Common myeloid progenitor, CD34-positive (primary cell): ENCODE measurements around the gene NANS.

Experiments
- CTCF ChIA-PET: fragments of 350-600 bp; sonication (Branson Sonifier 250); formaldehyde crosslinking; loops from one replicate; lab custom pipeline; 2021; ENCODE audit warnings: antibody characterized with exemption; lab: Charles Lee
- POLR2A ChIA-PET: fragments of 350-600 bp; sonication (Branson Sonifier 250); formaldehyde crosslinking; loops from one replicate; lab custom pipeline; 2021; ENCODE audit warnings: antibody characterized with exemption; lab: Charles Lee
- DNase-seq, 3 donors: peaks; one replicate each; pipeline versions ENCODE4 v3.0.0 to v3.0.0-alpha.2; 2013
- H3K27ac ChIP-seq, 2 experiments: 1 replicate in 1 of 2; 2 replicates in 1 of 2; pipeline ENCODE4 v1.7.0; 2013; ENCODE audit warnings: inconsistent platforms in 2 of 2, low read length in 2 of 2, mild to moderate bottlenecking in 2 of 2, low read depth in 1 of 2, moderate library complexity in 1 of 2; ENCODE audit not compliant: severe bottlenecking in 2 of 2, insufficient read depth in 1 of 2, poor library complexity in 1 of 2
- H3K27me3 ChIP-seq, 5 experiments: replicated peaks in 2 of 5; 1 replicate in 3 of 5; 2 replicates in 2 of 5; pipeline versions ENCODE4 v1.6.1 to v1.7.0; 2013; ENCODE audit warnings: low read length in 4 of 5, mild to moderate bottlenecking in 2 of 5, moderate library complexity in 2 of 5, inconsistent platforms in 1 of 5; ENCODE audit not compliant: insufficient read depth in 5 of 5, control insufficient read depth in 4 of 5
- H3K36me3 ChIP-seq, 4 experiments: 1 replicate in 2 of 4; 2 replicates in 2 of 4; pipeline versions ENCODE4 v1.6.1 to v1.7.0; 2013; ENCODE audit warnings: low read length in 3 of 4, control low read depth in 1 of 4, mild to moderate bottlenecking in 1 of 4; ENCODE audit not compliant: control insufficient read depth in 4 of 4, insufficient read depth in 4 of 4
- H3K4me1 ChIP-seq, 4 experiments: 1 replicate in 3 of 4; 2 replicates in 1 of 4; pipeline versions ENCODE4 v1.6.1 to v1.7.1; 2013; ENCODE audit warnings: low read length in 3 of 4, mild to moderate bottlenecking in 3 of 4, control low read depth in 1 of 4, inconsistent platforms in 1 of 4, moderate library complexity in 1 of 4; ENCODE audit not compliant: control insufficient read depth in 4 of 4, insufficient read depth in 4 of 4; ENCODE audit errors: control extremely low read depth in 1 of 4
- H3K4me3 ChIP-seq, 7 experiments: 1 replicate in 4 of 7; 2 replicates in 3 of 7; pipeline versions ENCODE4 v1.5.1 to v1.7.0; 2013; ENCODE audit warnings: mild to moderate bottlenecking in 7 of 7, low read length in 6 of 7, moderate library complexity in 6 of 7, inconsistent platforms in 2 of 7, low read depth in 2 of 7, control low read depth in 1 of 7; ENCODE audit not compliant: insufficient read depth in 4 of 7, control insufficient read depth in 1 of 7; ENCODE audit errors: extremely low read depth in 1 of 7
- H3K9me3 ChIP-seq, 5 experiments: 1 replicate in 4 of 5; 2 replicates in 1 of 5; pipeline versions ENCODE4 v1.6.1 to v1.7.1; 2013; ENCODE audit warnings: low read length in 4 of 5, mild to moderate bottlenecking in 2 of 5, inconsistent platforms in 1 of 5, low read depth in 1 of 5, moderate library complexity in 1 of 5; ENCODE audit not compliant: control insufficient read depth in 4 of 5, insufficient read depth in 2 of 5; ENCODE audit errors: control extremely low read depth in 1 of 5
- WGBS: methylation state at CpG from one replicate; pipeline ENCODE4 v1.1.5; 2013; ENCODE audit not compliant: insufficient coverage; 5-methylcytosine and 5-hydroxymethylcytosine counted together

The NANS gene

GRCh38 chr9:98057138-98057799 lies 737 bp downstream of the NANS start:
- ChIA-PET POLR2A (interaction anchor here (0.6 to 2.1 kb wide), 5 partner anchors 11 to 135 kb away, joined by 3 to 9 read pairs (median 5); partner anchors contain the start of gene TRMO), CTCF (interaction anchor here (0.7 to 3.2 kb wide), 10 partner anchors 11 to 166 kb away, joined by 3 to 16 read pairs (median 4); partner anchors contain the start of gene TRMO)
- peaks cover 0 to 21% (median 18%) of the 10 kb centered on the region in 4 experiments for H3K4me1 ChIP-seq
- H3K4me3 ChIP-seq, result peak overlapping the region; percentile 62 to 92 (median 80)
- H3K9me3 ChIP-seq, result no peaks in the 10 kb centered on the region
- 3% methylated on average over 10 of the region's 14 CpGs for WGBS
- peaks cover 4 to 37% (median 16%) of the 10 kb centered on the region in 4 experiments for H3K36me3 ChIP-seq
- H3K27ac ChIP-seq, result peak overlapping the region; percentile 54 to 89
- no peaks in the 10 kb centered on the region for H3K27me3 ChIP-seq
- DNase-seq, result peak in 2 of 3 donors; percentile 72 to 79

GRCh38 chr9:98062161-98062560 lies 5.6 kb downstream of the NANS start:
- ChIA-PET POLR2A (no interaction called here), CTCF (interaction anchor here (1.2 kb wide), 1 partner anchor 138 kb away, joined by 4 read pairs; no protein-coding TSS in a partner anchor)
- no peak for DNase-seq
- no peak overlapping the region for H3K4me3 ChIP-seq
- H3K36me3 ChIP-seq, result peaks cover 0 to 49% (median 33%) of the 10 kb centered on the region in 4 experiments
- no peaks in the 10 kb centered on the region for H3K9me3 ChIP-seq
- H3K27ac ChIP-seq, result peak overlapping the region in 1 of 2 experiments; percentile 32
- 100% methylated on average over 1 of the region's 3 CpGs for WGBS
- no peaks in the 10 kb centered on the region for H3K27me3 ChIP-seq
- H3K4me1 ChIP-seq, result peaks cover 0 to 16% (median 11%) of the 10 kb centered on the region in 4 experiments

- no peaks in the 10 kb centered on the region for H3K27me3 ChIP-seq
- CTCF ChIA-PET, result interaction anchor here (1.5 kb wide), 1 partner anchor 10 kb away, joined by 5 read pairs; no protein-coding TSS in a partner anchor
- no peak overlapping the region for H3K27ac ChIP-seq
- H3K4me3 ChIP-seq, result no peak overlapping the region
- no peak for DNase-seq
- POLR2A ChIA-PET, result interaction anchor here (1.8 kb wide), 1 partner anchor 19 kb away, joined by 4 read pairs; no protein-coding TSS in a partner anchor
- no peaks in the 10 kb centered on the region for H3K9me3 ChIP-seq
- 100% methylated on average over 4 of the region's 8 CpGs for WGBS
- H3K4me1 ChIP-seq, result no peaks in the 10 kb centered on the region
- peaks cover 7 to 58% (median 37%) of the 10 kb centered on the region in 4 experiments for H3K36me3 ChIP-seq
Observed at GRCh38 chr9:98064623-98065392, 8.3 kb downstream of the NANS start.

GRCh38 chr9:98066235-98066634 lies 9.7 kb downstream of the NANS start:
- peaks cover 7 to 52% (median 35%) of the 10 kb centered on the region in 4 experiments for H3K36me3 ChIP-seq
- ChIA-PET CTCF (no interaction called here), POLR2A (no interaction called here)
- no peak overlapping the region for H3K4me3 ChIP-seq
- H3K9me3 ChIP-seq, result no peaks in the 10 kb centered on the region
- no peak for DNase-seq
- H3K27ac ChIP-seq, result no peak overlapping the region
- no peaks in the 10 kb centered on the region for H3K27me3 ChIP-seq
- WGBS, result no CpG with 5 or more reads among the region's 3 CpGs
- no peaks in the 10 kb centered on the region for H3K4me1 ChIP-seq

- no peaks in the 10 kb centered on the region for H3K9me3 ChIP-seq
- ChIA-PET POLR2A (no interaction called here), CTCF (interaction anchor here (0.7 to 2.8 kb wide), 4 partner anchors 9 to 141 kb away, joined by 3 to 16 read pairs (median 4); partner anchors contain the start of gene NANS)
- H3K27ac ChIP-seq, result no peak overlapping the region
- no peak overlapping the region for H3K4me3 ChIP-seq
- WGBS, result 100% methylated on average over 2 of the region's 2 CpGs
- peaks cover 0 to 7% (median 6%) of the 10 kb centered on the region in 4 experiments for H3K4me1 ChIP-seq
- H3K27me3 ChIP-seq, result no peaks in the 10 kb centered on the region
- peaks cover 7 to 46% (median 37%) of the 10 kb centered on the region in 4 experiments for H3K36me3 ChIP-seq
- peak in 1 of 3 donors; percentile 31 for DNase-seq
Observed at GRCh38 chr9:98067184-98067583, 10.7 kb downstream of the NANS start.

GRCh38 chr9:98069551-98069950 lies 13.0 kb downstream of the NANS start:
- ChIA-PET CTCF (interaction anchor here (1.1 kb wide), 1 partner anchor 12 kb away, joined by 3 read pairs; the partner anchor contains the start of gene NANS), POLR2A (no interaction called here)
- DNase-seq, result no peak
- H3K9me3 ChIP-seq, result no peaks in the 10 kb centered on the region
- no peaks in the 10 kb centered on the region for H3K27me3 ChIP-seq
- no peak overlapping the region for H3K27ac ChIP-seq
- peaks cover 0 to 12% (median 11%) of the 10 kb centered on the region in 4 experiments for H3K4me1 ChIP-seq
- H3K36me3 ChIP-seq, result peaks cover 7 to 37% (median 27%) of the 10 kb centered on the region in 4 experiments
- 95% methylated on average over 5 of the region's 6 CpGs for WGBS
- H3K4me3 ChIP-seq, result no peak overlapping the region
